ELR (cell line): ENCODE measurements around the gene CDKN2C.
A peak's percentile ranks its signal among the peaks of the same experiment; 100 is the strongest.
"Not testable (repeated sequence)": the region's sequence is repeated elsewhere in the genome, so short reads cannot be mapped to it uniquely, and the experiment has no call there.

Experiments
- DNase-seq: peaks from one replicate; pipeline ENCODE4 v3.0.0-alpha.2; 2015; ENCODE audit warnings: low read depth

CDKN2C gene

DNA sequence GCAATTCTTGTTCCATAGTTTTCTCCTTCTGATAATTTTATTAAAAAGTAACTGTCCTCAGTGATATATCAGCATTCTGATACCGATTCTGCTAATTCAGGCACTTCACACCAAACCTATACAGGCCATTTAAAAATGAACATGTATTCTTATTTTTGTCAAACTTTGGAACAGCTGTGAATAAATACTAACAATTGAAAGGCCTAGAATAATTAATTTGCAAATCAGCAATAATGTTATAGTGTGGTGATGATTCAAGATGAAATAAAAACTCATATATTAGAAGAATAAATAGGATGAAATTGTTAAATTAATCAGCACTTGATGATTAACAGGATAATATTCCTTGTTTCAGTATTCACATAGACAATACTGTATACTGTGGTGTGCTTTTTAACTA is 9.9 kb downstream of the CDKN2C start:
- DNase-seq, result no peak

GRCh38 chr1:50980505-50980904 is 10.5 kb downstream of the CDKN2C start:
- DNase-seq, result no peak

DNA sequence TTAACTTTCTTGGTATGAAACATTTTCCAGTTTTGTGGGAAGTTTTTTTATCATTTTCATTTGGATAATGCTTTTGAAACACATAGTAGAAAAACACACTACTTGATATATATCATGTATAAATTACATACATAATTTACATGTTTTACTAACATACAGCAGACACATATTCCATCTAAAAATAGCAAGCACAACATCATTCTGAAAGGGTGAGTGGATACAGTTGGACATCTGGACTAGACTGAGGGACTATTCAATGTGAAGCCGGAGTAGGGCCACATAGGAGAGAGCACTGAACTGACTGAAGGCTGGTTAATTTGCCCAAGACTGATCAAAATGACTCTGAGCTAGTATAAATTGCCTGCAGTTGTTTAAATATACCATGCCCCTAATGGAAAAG is 11.7 kb downstream of the CDKN2C start:
- no peak for DNase-seq

DNA sequence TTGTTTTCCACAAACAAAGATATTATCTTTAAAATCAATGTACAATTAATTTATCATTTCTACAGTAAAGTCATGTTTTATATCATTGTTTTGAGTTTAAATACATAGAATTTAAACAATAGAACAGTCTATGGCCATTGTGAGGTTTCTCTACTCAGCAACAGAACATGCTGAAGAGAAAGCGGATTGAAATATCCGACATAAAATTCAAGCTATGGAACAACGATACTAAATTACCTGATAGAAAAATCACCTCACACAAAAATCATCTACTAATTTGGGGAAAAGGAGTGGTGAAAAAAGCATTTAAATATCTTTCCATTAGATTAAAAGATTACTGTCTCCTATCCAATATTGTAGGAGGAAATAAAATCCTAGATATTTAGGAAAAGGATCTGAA is 12.6 kb downstream of the CDKN2C start:
- no peak for DNase-seq

- DNase-seq, result no peak
These were observed 13.3 kb downstream of the CDKN2C start for GRCh38 chr1:50983219-50983802.

DNA sequence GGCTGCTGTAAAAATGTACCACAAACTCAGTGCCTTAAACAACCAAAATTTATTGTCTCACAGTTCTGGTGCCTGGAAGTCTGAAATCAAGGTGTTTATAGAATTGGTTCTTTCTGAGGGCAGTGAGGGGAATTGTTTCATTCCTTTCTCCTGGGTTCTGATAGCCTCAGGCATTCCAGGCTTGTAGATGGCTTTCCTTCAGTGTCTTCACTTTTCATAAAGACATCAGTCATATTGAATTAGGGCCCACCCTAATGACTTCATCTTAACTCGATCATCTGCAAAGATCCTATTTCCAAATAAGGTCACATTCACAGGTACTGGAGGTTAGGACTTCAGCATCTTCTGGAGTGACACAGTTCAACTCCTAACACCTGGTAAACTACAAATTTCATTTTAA is 15.0 kb downstream of the CDKN2C start:
- DNase-seq, result no peak

DNA sequence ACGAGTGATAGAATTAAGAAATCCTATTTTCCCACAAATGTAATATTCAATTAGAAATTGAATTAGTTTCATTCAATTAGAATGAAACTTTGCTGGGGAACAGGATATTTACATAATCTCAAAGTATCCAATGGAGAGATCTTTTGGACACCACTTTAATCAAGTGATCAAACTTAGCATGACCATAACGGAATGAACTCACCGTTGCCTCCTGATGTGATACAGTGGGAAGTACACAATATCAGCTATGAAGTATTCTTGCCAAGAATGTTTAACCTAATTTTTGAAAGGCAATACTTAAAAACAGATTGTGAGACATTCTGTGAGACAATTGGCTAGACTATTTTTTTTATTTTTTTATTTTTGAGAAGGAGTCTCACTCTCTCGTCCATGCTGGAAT is 16.6 kb downstream of the CDKN2C start:
- no peak for DNase-seq

DNA sequence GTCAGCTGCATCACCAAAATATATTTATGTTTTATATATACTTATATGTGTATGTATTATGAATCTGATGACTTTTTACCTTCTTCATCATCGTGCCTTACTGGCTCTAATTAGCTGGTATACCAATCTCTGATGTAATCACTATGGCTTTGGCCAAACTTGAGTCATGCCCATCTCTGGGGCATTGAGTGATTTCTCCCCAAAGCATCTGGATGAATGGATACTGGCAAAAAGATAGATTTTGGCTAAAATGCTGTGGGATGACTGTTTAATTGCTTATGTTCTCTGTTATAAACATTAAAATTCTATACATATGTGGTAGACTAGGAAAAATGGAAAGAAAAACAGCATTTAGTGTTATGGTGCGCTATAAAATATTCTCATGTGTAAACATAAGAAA is 19.6 kb downstream of the CDKN2C start:
- DNase-seq, result peak; percentile 43

DNA sequence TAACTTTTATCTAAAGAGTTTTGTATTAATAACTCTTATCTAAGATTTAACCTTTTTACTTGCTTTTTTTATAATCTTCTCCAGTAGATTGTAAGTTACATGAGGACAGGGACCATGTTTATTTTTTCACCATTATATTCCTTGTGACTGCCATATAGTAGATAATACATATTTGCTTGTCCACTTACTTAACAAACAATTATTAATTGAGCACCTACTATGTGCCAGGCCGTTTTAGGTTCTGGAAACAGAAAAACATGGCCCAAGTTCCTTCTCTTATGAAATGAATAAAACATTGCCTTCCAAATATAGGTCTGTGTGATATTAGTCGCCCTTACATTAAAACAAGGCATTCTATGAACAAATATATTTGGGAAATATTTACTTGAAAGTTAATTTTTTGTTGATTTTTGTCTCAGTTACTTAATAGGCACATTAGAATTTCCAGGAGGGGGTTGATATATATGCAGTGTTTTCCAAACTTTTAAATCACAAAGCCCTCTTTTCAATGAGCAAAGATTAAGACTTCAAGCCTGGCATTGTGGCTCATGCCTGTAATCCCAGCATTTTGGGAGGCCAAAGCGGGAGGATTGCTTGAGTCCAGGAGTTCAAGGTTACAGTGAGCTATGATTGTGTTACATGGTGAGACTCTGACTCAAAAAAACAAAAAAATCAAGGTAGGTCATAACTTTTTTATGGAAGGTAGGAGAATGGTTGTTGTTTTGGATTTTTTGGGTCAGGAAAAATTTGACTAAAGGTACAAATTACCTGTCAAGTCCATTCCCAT is 22.7 kb downstream of the CDKN2C start:
- no peak for DNase-seq

DNA sequence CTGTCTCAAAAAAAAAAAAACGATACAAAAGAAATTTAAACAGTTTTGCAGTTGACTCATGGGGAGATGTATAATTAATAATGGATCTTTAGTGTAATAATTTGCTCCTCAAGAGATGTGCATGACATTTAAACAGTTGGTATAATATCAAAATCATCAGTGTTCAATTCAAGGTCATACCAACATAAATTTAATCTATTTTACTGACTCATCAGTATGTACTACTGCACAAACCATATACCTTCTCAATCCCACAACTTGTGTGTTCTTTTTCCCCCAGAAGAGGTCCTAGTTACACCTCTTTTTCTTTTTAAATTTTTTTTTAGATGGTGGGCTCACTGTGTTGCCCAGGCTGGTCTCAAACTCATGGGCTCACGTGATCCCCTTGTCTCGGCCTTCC is 23.6 kb downstream of the CDKN2C start:
- no peak for DNase-seq

GRCh38 chr1:50994997-50995396 is 25.0 kb downstream of the CDKN2C start:
- DNase-seq, result no peak

- DNase-seq, result no peak
These were observed 25.6 kb downstream of the CDKN2C start for GRCh38 chr1:50995651-50996050.

GRCh38 chr1:50996083-50996482 is 26.0 kb downstream of the CDKN2C start:
- no peak for DNase-seq

DNA sequence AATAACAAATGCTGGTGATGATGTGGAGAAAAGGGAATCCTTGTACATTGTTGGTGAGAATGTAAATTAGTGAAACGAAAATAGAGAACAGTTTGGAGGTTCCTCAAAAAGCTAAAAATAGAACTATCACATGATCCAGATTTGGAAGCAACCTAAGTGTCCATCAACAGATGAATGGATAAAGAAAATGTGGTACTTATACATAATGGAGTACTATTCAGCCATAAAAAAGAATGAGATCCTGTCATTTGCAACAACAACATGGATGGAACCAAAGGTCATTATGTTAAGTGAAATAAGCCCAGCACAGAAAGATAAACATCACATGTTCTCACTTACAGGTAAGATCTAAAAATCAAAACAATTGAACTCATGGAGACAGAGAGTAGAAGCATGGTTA is 29.3 kb downstream of the CDKN2C start:
- DNase-seq, result not testable (repeated sequence)

GRCh38 chr1:51000160-51000559 is 30.1 kb downstream of the CDKN2C start:
- DNase-seq, result no peak

DNA sequence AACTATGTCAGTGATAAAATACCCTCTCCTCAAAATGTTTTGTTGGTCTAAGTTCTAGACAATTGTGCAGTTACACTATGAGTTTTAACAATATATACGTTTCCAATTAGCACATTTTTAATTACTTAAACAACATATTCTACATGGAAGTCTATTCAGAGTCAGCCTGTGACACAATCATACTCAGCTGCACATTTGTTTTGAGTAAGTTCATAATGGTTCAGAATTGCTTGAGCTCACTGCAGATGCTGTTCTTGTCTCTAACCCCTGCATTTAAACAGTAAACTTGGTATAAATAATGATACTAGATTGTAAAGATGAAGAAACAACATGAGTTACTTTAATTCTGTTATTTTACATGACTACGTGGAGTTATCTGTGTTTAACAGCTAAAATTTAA is 30.6 kb downstream of the CDKN2C start:
- DNase-seq, result no peak

DNA sequence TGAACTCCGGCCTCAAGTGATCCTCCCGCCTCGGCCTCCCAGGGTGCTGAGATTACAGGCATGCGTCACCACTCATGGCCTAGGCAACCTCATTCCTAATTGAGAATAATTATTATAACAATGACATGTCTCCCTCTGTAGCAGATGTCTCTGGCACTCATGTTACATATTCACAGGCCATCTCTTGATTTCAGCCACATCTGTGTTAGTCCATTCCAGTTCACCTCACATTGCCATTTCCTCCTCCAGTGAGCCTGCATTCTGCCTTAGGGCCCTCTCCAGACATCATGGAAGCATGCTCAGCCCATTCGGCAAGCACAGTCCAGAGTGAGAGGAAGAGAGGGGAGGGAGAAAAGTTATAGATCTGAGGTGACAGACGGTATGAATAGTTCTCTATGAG is 32.5 kb downstream of the CDKN2C start:
- DNase-seq, result no peak

- not testable (repeated sequence) for DNase-seq
These were observed 35.5 kb downstream of the CDKN2C start for GRCh38 chr1:51005549-51005948.

DNA sequence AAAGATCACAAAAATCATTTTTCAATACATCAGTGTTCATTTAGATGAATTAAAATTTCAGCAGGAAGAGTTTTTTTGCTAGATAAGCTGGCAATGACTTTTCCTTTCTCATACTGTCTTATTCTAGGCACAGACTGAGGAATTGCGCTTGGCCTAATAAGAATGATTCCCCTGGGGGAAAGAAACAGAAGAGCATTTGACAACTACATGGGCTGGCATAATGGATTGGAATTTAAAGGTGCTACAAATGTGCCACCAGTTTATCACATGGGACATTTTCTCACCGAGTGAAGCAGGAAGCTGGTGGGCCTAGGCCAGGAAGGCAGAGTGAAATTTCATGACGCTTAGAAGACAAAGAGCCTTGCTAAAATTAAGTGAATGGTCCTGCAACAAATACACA is 39.3 kb downstream of the CDKN2C start:
- no peak for DNase-seq

DNA sequence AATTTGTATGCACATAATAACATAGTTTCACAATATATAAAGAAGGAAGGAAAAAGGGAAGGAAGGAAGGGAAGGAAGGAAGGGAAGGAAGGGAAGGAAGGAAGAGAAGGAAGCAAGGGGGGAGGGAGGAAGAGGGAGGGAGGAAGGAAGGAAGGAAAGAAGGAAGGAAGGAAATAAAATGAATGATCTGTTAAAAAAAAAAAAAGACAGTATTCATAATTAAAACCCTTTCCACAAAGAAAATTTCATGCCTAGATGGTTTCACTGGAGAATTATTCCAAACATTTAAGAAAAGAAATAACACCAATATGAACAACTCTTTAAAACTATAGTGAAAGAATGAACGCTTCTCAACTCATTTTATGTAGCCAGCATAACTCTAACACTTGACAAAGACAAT is 44.8 kb downstream of the CDKN2C start:
- no peak for DNase-seq

DNA sequence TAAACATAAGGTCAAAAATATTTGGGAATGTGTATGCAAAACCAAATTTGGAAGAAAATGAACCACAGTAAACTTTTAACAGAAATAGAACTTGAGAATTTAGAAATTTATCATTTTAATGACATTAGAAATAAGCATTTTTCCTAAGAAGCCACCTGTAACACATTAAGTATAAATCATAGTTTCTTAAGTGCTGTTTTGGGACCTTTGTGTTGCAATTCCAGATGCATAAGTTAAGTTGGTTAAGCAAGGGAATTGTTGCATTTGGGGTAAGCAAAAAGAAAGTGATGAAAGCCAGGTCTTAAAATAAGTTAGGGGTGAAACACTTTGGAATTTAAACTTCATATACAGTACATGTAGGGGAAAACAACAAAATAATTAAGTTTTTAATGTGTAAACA is 49.8 kb downstream of the CDKN2C start:
- DNase-seq, result no peak
